ENCODE data around the gene PIK3C3.

PIK3C3 gene

GRCh38 chr18:42038936-42039335, 83.9 kb downstream of the PIK3C3 start:
- peak; percentile 85 for DNase-seq
- no peak overlapping the region for H3K14ac ChIP-seq (ENCODE audit: low read length in 2 of 2)
- no peaks in the 10 kb centered on the region for H3K9me3 ChIP-seq (ENCODE audit: control insufficient read depth, low read length)
- H2AFZ ChIP-seq (ENCODE audit: low read depth, low read length): no peak overlapping the region
- H3K4ac ChIP-seq (ENCODE audit: low read depth in 1 of 2, low read length in 2 of 2): no peak overlapping the region
- no peak overlapping the region for H2BK12ac ChIP-seq (ENCODE audit: low read length in 2 of 2)
- no peak overlapping the region for H3K4me2 ChIP-seq (ENCODE audit: low read length, poor library complexity, severe bottlenecking)
- no peak overlapping the region for H4K91ac ChIP-seq (ENCODE audit: low read length)
- H3K27ac ChIP-seq (ENCODE audit: low read length, poor library complexity, severe bottlenecking): peak overlapping the region; percentile 96
- WGBS: 0% methylated on average over 1 of the region's 1 CpG
- H3K4me1 ChIP-seq (ENCODE audit: control insufficient read depth, insufficient read depth, low read depth, low read length): peaks cover 2% of the 10 kb centered on the region
- no peak overlapping the region for H2BK5ac ChIP-seq (ENCODE audit: low read depth, low read length, poor library complexity, severe bottlenecking)
- H3K9ac ChIP-seq (ENCODE audit: low read length): peak overlapping the region; percentile 10
- no peak overlapping the region for H2BK15ac ChIP-seq (ENCODE audit: low read depth, poor library complexity, severe bottlenecking)
- no peak overlapping the region for H3K18ac ChIP-seq (ENCODE audit: low read depth in 1 of 2, low read length in 2 of 2)
- no peak overlapping the region for H2AK5ac ChIP-seq (ENCODE audit: low read length, severe bottlenecking)
- no peak overlapping the region for H3K4me3 ChIP-seq (ENCODE audit: insufficient read depth in 1 of 2, low read depth in 1 of 2, low read length in 2 of 2)
- H3K23ac ChIP-seq (ENCODE audit: low read length in 2 of 2): no peak overlapping the region
- no peaks in the 10 kb centered on the region for H3K27me3 ChIP-seq (ENCODE audit: control insufficient read depth in 1 of 2, insufficient read depth in 1 of 2, low read length in 2 of 2)
- peaks cover 2% of the 10 kb centered on the region for H3K79me1 ChIP-seq (replicated peaks; ENCODE audit: low read length, poor library complexity, severe bottlenecking)
- H4K8ac ChIP-seq (ENCODE audit: low read length): no peak overlapping the region
- H2BK120ac ChIP-seq (ENCODE audit: low read depth, low read length): no peak overlapping the region
- H3K36me3 ChIP-seq (ENCODE audit: control insufficient read depth in 1 of 2, insufficient read depth in 2 of 2, low read depth in 1 of 2, low read length in 2 of 2): peaks cover 3 to 96% of the 10 kb centered on the region in 2 experiments

- H2BK15ac ChIP-seq (ENCODE audit: low read depth, poor library complexity, severe bottlenecking): no peak overlapping the region
- no peak for DNase-seq
Observed at GRCh38 chr18:42039396-42039795, 84.4 kb downstream of the PIK3C3 start.

GRCh38 chr18:42041793-42042192, 86.8 kb downstream of the PIK3C3 start:
- Histone ChIP-seq H4K8ac (ENCODE audit: low read length) (no peak overlapping the region), H3K4me3 (ENCODE audit: insufficient read depth in 1 of 2, low read depth in 1 of 2, low read length in 2 of 2) (no peak overlapping the region), H3K4me1 (ENCODE audit: control insufficient read depth, insufficient read depth, low read depth, low read length) (peaks cover 6% of the 10 kb centered on the region), H3K4ac (ENCODE audit: low read depth in 1 of 2, low read length in 2 of 2) (no peak overlapping the region), H2AK5ac (ENCODE audit: low read length, severe bottlenecking) (peak overlapping the region; percentile 66), H3K4me2 (ENCODE audit: low read length, poor library complexity, severe bottlenecking) (no peak overlapping the region), H2BK5ac (ENCODE audit: low read depth, low read length, poor library complexity, severe bottlenecking) (peak overlapping the region; percentile 51), H4K91ac (ENCODE audit: low read length) (no peak overlapping the region), H3K27me3 (ENCODE audit: control insufficient read depth in 1 of 2, insufficient read depth in 1 of 2, low read length in 2 of 2) (no peaks in the 10 kb centered on the region), H3K79me1 (replicated peaks; ENCODE audit: low read length, poor library complexity, severe bottlenecking) (peaks cover 4% of the 10 kb centered on the region), H2BK15ac (ENCODE audit: low read depth, poor library complexity, severe bottlenecking) (no peak overlapping the region), H2AFZ (ENCODE audit: low read depth, low read length) (no peak overlapping the region), H3K18ac (ENCODE audit: low read depth in 1 of 2, low read length in 2 of 2) (no peak overlapping the region), H2BK120ac (ENCODE audit: low read depth, low read length) (no peak overlapping the region), H3K27ac (ENCODE audit: low read length, poor library complexity, severe bottlenecking) (no peak overlapping the region), H3K14ac (ENCODE audit: low read length in 2 of 2) (no peak overlapping the region), H2BK12ac (ENCODE audit: low read length in 2 of 2) (no peak overlapping the region), H3K36me3 (ENCODE audit: control insufficient read depth in 1 of 2, insufficient read depth in 2 of 2, low read depth in 1 of 2, low read length in 2 of 2) (peaks cover 6 to 79% of the 10 kb centered on the region in 2 experiments), H3K23ac (ENCODE audit: low read length in 2 of 2) (no peak overlapping the region), H3K9ac (ENCODE audit: low read length) (no peak overlapping the region), H3K9me3 (ENCODE audit: control insufficient read depth, low read length) (no peaks in the 10 kb centered on the region)
- no peak for DNase-seq
- no CpG with 5 or more reads among the region's 1 CpG for WGBS

More at GRCh38 chr18:42039396-42039795, 84.4 kb downstream of the PIK3C3 start:
- H4K8ac ChIP-seq (ENCODE audit: low read length): no peak overlapping the region
- peak overlapping the region; percentile 96 for H3K27ac ChIP-seq (ENCODE audit: low read length, poor library complexity, severe bottlenecking)
- H2AFZ ChIP-seq (ENCODE audit: low read depth, low read length): no peak overlapping the region
- H3K36me3 ChIP-seq (ENCODE audit: control insufficient read depth in 1 of 2, insufficient read depth in 2 of 2, low read depth in 1 of 2, low read length in 2 of 2): peaks cover 4 to 95% of the 10 kb centered on the region in 2 experiments
- H3K27me3 ChIP-seq (ENCODE audit: control insufficient read depth in 1 of 2, insufficient read depth in 1 of 2, low read length in 2 of 2): no peaks in the 10 kb centered on the region
- H3K4me1 ChIP-seq (ENCODE audit: control insufficient read depth, insufficient read depth, low read depth, low read length): peaks cover 4% of the 10 kb centered on the region
- whole genome bisulfite sequencing: 100% methylated on average over 1 of the region's 1 CpG
- no peak overlapping the region for H2BK120ac ChIP-seq (ENCODE audit: low read depth, low read length)
- no peak overlapping the region for H3K9ac ChIP-seq (ENCODE audit: low read length)
- no peak overlapping the region for H3K4me3 ChIP-seq (ENCODE audit: insufficient read depth in 1 of 2, low read depth in 1 of 2, low read length in 2 of 2)
- H3K14ac ChIP-seq (ENCODE audit: low read length in 2 of 2): no peak overlapping the region
- peaks cover 4% of the 10 kb centered on the region for H3K79me1 ChIP-seq (replicated peaks; ENCODE audit: low read length, poor library complexity, severe bottlenecking)
- no peak overlapping the region for H2BK12ac ChIP-seq (ENCODE audit: low read length in 2 of 2)
- H3K4me2 ChIP-seq (ENCODE audit: low read length, poor library complexity, severe bottlenecking): no peak overlapping the region
- H3K18ac ChIP-seq (ENCODE audit: low read depth in 1 of 2, low read length in 2 of 2): peak overlapping the region; percentile 25 to 76
- H3K4ac ChIP-seq (ENCODE audit: low read depth in 1 of 2, low read length in 2 of 2): peak overlapping the region in 1 of 2 experiments; percentile 41
- peak overlapping the region; percentile 88 for H2BK5ac ChIP-seq (ENCODE audit: low read depth, low read length, poor library complexity, severe bottlenecking)
- H3K23ac ChIP-seq (ENCODE audit: low read length in 2 of 2): no peak overlapping the region
- H2AK5ac ChIP-seq (ENCODE audit: low read length, severe bottlenecking): peak overlapping the region; percentile 79
- H3K9me3 ChIP-seq (ENCODE audit: control insufficient read depth, low read length): no peaks in the 10 kb centered on the region
- no peak overlapping the region for H4K91ac ChIP-seq (ENCODE audit: low read length)

- H3K9me3 ChIP-seq (ENCODE audit: control insufficient read depth, low read length): no peaks in the 10 kb centered on the region
Observed at GRCh38 chr18:42045346-42045745, 90.3 kb downstream of the PIK3C3 start.

More at GRCh38 chr18:42045346-42045745, 90.3 kb downstream of the PIK3C3 start:
- Histone ChIP-seq H3K27me3 (ENCODE audit: control insufficient read depth in 1 of 2, insufficient read depth in 1 of 2, low read length in 2 of 2) (no peaks in the 10 kb centered on the region), H2AFZ (ENCODE audit: low read depth, low read length) (no peak overlapping the region), H3K4me2 (ENCODE audit: low read length, poor library complexity, severe bottlenecking) (no peak overlapping the region), H2BK12ac (ENCODE audit: low read length in 2 of 2) (no peak overlapping the region), H2AK5ac (ENCODE audit: low read length, severe bottlenecking) (no peak overlapping the region), H4K91ac (ENCODE audit: low read length) (no peak overlapping the region), H3K23ac (ENCODE audit: low read length in 2 of 2) (no peak overlapping the region), H3K4ac (ENCODE audit: low read depth in 1 of 2, low read length in 2 of 2) (no peak overlapping the region), H3K79me1 (replicated peaks; ENCODE audit: low read length, poor library complexity, severe bottlenecking) (peaks cover 4% of the 10 kb centered on the region), H2BK15ac (ENCODE audit: low read depth, poor library complexity, severe bottlenecking) (no peak overlapping the region), H4K8ac (ENCODE audit: low read length) (no peak overlapping the region), H3K18ac (ENCODE audit: low read depth in 1 of 2, low read length in 2 of 2) (no peak overlapping the region), H3K4me3 (ENCODE audit: insufficient read depth in 1 of 2, low read depth in 1 of 2, low read length in 2 of 2) (no peak overlapping the region), H3K36me3 (ENCODE audit: control insufficient read depth in 1 of 2, insufficient read depth in 2 of 2, low read depth in 1 of 2, low read length in 2 of 2) (peaks cover 9 to 61% of the 10 kb centered on the region in 2 experiments), H3K14ac (ENCODE audit: low read length in 2 of 2) (no peak overlapping the region), H2BK5ac (ENCODE audit: low read depth, low read length, poor library complexity, severe bottlenecking) (no peak overlapping the region), H3K9ac (ENCODE audit: low read length) (peak overlapping the region; percentile 45), H2BK120ac (ENCODE audit: low read depth, low read length) (no peak overlapping the region), H3K27ac (ENCODE audit: low read length, poor library complexity, severe bottlenecking) (no peak overlapping the region), H3K4me1 (ENCODE audit: control insufficient read depth, insufficient read depth, low read depth, low read length) (peaks cover 6% of the 10 kb centered on the region)
- WGBS: 100% methylated on average over 1 of the region's 1 CpG
- peak; percentile 27 for DNase-seq

Data from mesenchymal stem cell (in vitro differentiated cells and primary cell).